ENCODE measurements around the gene INPP5D.
"Not testable (repeated sequence)": the region's sequence is repeated elsewhere in the genome, so short reads cannot be mapped to it uniquely, and the experiment has no call there.

The INPP5D gene

DNA sequence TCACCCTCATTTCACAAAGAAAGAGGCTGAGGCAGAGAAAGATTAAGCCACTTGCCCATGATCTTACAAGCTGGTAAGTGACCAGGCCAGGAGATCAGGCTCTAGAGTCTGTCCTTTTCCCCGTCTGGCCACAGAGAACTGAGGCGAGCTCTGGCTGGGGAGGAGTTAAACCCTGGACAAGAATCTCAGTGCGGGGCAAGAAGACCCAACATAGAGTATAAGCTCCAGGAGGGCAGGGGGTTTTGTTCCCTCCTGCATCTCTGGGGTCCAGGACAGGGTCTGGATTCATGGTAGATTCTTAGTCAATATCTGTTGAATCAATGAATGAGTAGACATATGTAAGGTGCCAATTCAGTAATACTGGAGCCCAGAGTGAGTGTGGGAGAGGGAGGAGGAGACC, 12.9 kb upstream of the INPP5D start:
- Histone ChIP-seq H3K9me3 (ENCODE audit: control insufficient read depth, low read length) (no peaks in the 10 kb centered on the region), H3K27me3 (replicated peaks; ENCODE audit: control insufficient read depth, insufficient read depth, low read length) (peaks cover 8% of the 10 kb centered on the region), H3K4me1 (ENCODE audit: control insufficient read depth, insufficient read depth, low read length) (no peaks in the 10 kb centered on the region), H3K4me3 (ENCODE audit: low read length) (no peak overlapping the region), H3K36me3 (ENCODE audit: control insufficient read depth, insufficient read depth, low read length, severe bottlenecking) (no peaks in the 10 kb centered on the region), H3K9ac (ENCODE audit: low read length) (no peak overlapping the region)
- no peak for DNase-seq (ENCODE audit: low read depth)

DNA sequence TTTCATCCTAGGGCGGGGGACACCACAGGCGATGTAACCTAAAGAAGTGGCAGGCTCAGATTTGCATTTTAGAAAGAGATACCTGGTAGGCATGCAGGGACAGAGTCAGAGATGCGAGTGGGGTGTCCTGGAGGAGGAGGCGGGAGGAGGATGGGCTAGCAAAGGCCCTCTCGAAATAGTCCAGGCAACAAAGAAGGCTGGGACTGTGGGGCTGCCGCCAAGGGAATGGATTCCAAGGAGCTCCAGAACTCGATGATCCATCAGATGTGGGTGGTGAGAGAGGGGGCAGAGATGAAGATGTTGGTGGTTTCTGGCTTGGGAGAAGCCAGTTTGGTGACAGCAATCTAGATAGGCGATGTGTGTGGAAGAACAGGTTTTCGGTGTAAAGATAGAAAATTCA, 12.5 kb upstream of the INPP5D start:
- H3K9me3 ChIP-seq (ENCODE audit: control insufficient read depth, low read length): no peaks in the 10 kb centered on the region
- H3K27me3 ChIP-seq (replicated peaks; ENCODE audit: control insufficient read depth, insufficient read depth, low read length): peaks cover 5% of the 10 kb centered on the region
- H3K9ac ChIP-seq (ENCODE audit: low read length): no peak overlapping the region
- H3K36me3 ChIP-seq (ENCODE audit: control insufficient read depth, insufficient read depth, low read length, severe bottlenecking): no peaks in the 10 kb centered on the region
- DNase-seq (ENCODE audit: low read depth): no peak
- no peak overlapping the region for H3K4me3 ChIP-seq (ENCODE audit: low read length)
- no peaks in the 10 kb centered on the region for H3K4me1 ChIP-seq (ENCODE audit: control insufficient read depth, insufficient read depth, low read length)

DNA sequence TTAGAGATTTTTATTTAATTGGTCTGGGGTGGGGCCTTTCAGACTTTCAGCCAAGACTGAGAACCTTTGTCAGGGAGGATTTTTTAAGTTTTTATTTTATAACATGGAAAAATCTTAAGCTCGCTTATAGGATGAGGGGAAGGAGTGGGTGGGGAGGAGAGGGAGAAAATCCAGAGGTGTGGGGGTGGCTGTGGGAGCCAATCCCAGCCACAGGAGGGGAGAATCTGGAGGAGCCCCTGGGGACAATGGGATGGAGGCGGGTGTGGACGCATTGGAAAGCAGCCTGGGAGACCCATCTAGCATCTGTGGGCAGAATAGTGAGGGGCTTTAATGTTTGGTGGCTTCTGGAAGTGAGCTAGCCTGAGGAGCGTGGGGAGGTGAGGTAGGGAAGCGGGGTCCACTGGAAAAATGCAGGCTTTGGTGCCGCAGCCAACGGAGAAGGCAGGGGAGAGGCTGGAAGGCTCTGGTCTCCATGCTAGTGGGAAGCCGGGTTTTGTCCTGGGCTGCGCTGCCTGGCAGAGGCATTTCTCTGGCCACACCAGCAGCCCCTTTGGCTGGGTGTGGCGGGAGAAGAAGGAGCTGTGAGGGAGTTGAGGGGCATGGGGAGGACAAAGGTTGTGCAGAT, 11.5 kb upstream of the INPP5D start:
- no peak for DNase-seq (ENCODE audit: low read depth)
- Histone ChIP-seq H3K27me3 (replicated peaks; ENCODE audit: control insufficient read depth, insufficient read depth, low read length) (peaks cover 5% of the 10 kb centered on the region), H3K36me3 (ENCODE audit: control insufficient read depth, insufficient read depth, low read length, severe bottlenecking) (no peaks in the 10 kb centered on the region), H3K4me3 (ENCODE audit: low read length) (no peak overlapping the region), H3K9me3 (ENCODE audit: control insufficient read depth, low read length) (no peaks in the 10 kb centered on the region), H3K4me1 (ENCODE audit: control insufficient read depth, insufficient read depth, low read length) (no peaks in the 10 kb centered on the region), H3K9ac (ENCODE audit: low read length) (no peak overlapping the region)

DNA sequence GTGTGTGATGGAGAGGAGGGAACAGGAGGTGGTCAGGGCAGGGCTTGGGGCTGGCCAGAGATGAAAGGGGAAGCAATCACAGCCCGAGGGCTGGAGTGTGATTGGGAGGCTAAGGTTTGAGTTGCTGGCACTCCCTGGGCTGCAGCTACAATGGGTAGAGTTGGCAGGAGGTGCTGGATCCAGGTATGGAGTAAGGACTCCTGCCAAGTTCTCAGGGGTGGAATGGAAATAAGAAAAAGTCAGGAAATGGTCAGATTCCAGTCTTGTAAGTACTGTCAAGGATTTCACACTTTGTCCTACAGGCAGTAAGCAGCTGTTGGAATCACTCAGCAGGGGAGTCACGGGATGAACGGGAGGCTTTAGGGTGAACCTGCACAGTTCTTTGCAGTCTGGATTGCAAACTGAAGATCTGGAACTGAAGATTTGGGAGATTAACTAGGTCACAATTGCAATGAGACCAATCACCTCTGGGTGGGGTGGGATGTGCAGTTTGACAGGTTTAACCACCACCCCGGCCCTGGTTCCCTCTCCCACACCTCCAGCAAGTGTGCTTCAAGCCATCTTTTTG, 10.9 kb upstream of the INPP5D start:
- Histone ChIP-seq H3K4me1 (ENCODE audit: control insufficient read depth, insufficient read depth, low read length) (no peaks in the 10 kb centered on the region), H3K4me3 (ENCODE audit: low read length) (no peak overlapping the region), H3K36me3 (ENCODE audit: control insufficient read depth, insufficient read depth, low read length, severe bottlenecking) (no peaks in the 10 kb centered on the region), H3K27me3 (replicated peaks; ENCODE audit: control insufficient read depth, insufficient read depth, low read length) (peaks cover 7% of the 10 kb centered on the region), H3K9me3 (ENCODE audit: control insufficient read depth, low read length) (no peaks in the 10 kb centered on the region), H3K9ac (ENCODE audit: low read length) (no peak overlapping the region)
- no peak for DNase-seq (ENCODE audit: low read depth)

DNA sequence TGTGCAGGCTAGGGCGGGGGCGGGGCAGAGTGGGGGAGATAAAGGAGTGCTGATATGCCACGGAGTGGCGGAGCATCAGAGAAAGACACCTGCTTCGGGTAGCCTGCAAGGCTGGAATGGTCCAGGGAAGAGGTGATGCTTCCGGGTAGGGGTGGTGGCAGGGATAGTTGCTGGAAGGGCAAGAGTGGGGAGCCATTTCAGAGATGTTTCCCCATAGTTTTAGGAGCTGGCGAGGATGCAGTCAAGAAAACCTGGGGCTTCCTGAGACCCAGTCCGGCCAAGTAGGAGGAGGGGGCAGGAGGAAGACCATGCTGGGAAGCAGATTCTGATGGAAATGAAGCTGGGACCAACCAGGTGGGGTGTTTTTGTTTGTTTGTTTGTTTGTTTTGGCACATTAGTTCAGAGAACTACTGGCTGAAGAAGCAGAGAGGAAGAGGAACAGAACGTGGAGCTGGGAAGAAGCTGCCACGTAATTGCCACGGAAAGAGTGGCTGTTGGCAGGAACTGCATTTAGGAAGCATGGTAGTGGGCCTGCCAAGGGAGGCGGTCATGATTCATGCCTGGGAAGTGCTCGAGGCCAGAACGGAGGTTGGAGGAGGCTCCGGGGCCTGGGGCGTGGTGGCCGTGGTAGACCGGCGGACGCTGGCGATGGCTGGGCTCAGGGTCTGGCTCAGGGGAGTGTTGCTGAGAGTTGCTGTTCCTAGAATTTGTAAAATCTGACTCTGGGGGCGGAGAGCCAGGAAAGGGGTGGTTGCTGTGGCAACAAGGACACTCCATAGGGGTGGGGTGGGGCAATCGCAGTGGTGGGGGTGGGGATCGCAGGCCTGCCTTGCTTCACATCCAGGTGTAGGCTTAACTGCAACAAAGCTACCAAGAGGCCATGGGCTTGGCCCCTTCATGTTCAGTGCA, 8.6 kb upstream of the INPP5D start:
- no peak for DNase-seq (ENCODE audit: low read depth)
- peaks cover 8% of the 10 kb centered on the region for H3K27me3 ChIP-seq (replicated peaks; ENCODE audit: control insufficient read depth, insufficient read depth, low read length)
- H3K9ac ChIP-seq (ENCODE audit: low read length): no peak overlapping the region
- no peaks in the 10 kb centered on the region for H3K36me3 ChIP-seq (ENCODE audit: control insufficient read depth, insufficient read depth, low read length, severe bottlenecking)
- H3K4me3 ChIP-seq (ENCODE audit: low read length): peak overlapping the region; percentile 33
- H3K4me1 ChIP-seq (ENCODE audit: control insufficient read depth, insufficient read depth, low read length): no peaks in the 10 kb centered on the region
- H3K9me3 ChIP-seq (ENCODE audit: control insufficient read depth, low read length): no peaks in the 10 kb centered on the region

DNA sequence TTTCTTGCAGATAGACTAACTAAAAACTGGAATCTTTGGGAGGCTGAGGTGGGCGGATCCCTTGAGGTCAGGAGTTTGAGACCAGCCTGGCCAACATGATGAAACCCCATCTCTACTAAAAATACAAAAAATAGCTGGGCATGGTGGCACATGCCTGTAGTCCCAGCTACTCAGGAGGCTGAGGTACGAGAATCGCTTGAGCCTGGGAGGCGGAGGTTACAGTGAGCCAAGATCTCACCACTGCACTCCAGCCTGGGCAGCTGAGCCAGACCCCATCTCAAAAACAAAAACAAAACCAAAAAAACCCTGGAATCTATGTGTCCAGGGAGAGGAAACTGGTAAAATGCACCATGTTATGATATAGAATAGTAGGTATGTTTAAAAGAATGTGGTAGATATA, 7.6 kb upstream of the INPP5D start:
- H3K36me3 ChIP-seq (ENCODE audit: control insufficient read depth, insufficient read depth, low read length, severe bottlenecking); H3K27me3 ChIP-seq (replicated peaks; ENCODE audit: control insufficient read depth, insufficient read depth, low read length); DNase-seq (ENCODE audit: low read depth); H3K9me3 ChIP-seq (ENCODE audit: control insufficient read depth, low read length); H3K9ac ChIP-seq (ENCODE audit: low read length); H3K4me1 ChIP-seq (ENCODE audit: control insufficient read depth, insufficient read depth, low read length); H3K4me3 ChIP-seq (ENCODE audit: low read length): not testable (repeated sequence)

DNA sequence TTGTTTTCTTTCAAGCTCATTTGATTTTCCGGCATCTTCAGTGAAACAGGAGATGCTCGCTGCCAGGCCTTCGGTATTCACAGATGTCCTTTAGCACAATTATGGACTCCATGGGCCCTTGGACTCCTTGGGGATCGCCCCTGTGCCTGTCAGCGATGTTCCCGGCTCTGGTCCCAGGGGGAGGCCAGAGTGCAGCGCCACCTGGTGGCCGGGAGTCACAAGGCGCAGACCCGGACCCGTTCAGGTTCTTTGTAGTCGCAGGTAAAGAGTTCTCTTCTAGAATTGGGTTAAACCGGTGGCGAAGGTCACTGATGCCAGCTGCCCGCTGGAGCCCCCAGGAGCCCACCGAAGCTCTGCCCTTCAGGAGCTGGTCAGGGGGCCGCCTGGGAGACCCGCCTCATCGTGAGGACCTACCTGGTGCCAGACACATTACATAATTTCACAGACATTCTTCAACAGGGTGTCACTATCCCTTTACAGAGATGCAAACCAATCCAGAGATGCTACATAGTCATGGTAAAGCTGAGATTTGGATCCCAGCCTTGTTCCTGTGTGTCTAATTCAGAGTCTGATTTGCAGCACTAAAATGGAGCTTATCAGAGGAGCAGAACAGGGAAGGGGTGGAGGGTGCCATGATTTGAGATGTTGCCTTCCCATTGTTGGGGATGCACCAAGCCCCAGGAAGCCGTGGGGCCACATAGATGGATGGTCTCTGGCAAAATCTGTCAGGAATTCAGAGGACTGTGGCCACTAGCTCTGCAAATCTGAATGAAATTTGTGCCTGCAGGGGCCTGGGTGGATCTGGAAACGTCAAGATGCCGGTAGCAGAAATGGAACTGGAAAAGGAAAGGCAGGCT, 6.0 kb upstream of the INPP5D start:
- DNase-seq (ENCODE audit: low read depth): peak; percentile 71
- no peaks in the 10 kb centered on the region for H3K36me3 ChIP-seq (ENCODE audit: control insufficient read depth, insufficient read depth, low read length, severe bottlenecking)
- no peaks in the 10 kb centered on the region for H3K4me1 ChIP-seq (ENCODE audit: control insufficient read depth, insufficient read depth, low read length)
- no peaks in the 10 kb centered on the region for H3K9me3 ChIP-seq (ENCODE audit: control insufficient read depth, low read length)
- no peak overlapping the region for H3K9ac ChIP-seq (ENCODE audit: low read length)
- peaks cover 8% of the 10 kb centered on the region for H3K27me3 ChIP-seq (replicated peaks; ENCODE audit: control insufficient read depth, insufficient read depth, low read length)
- no peak overlapping the region for H3K4me3 ChIP-seq (ENCODE audit: low read length)

DNA sequence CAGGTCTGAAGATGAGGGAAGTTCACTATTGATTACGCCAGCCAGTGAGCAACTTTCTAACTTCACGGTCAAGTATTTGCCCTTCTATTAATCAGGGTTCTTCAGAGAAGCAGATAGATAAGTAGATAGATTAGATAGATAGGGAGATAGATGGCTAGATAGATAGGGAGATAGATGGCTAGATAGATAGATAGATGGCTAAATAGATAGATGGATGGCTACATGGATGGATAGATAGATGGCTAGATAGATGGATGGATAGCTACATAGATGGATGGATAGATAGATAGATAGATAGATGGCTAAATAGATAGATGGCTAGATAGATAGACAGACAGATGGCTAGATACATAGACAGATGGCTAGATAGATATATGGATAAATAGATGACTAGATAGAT, 4.8 kb upstream of the INPP5D start:
- H3K36me3 ChIP-seq (ENCODE audit: control insufficient read depth, insufficient read depth, low read length, severe bottlenecking): no peaks in the 10 kb centered on the region
- no peak for DNase-seq (ENCODE audit: low read depth)
- no peaks in the 10 kb centered on the region for H3K9me3 ChIP-seq (ENCODE audit: control insufficient read depth, low read length)
- no peaks in the 10 kb centered on the region for H3K4me1 ChIP-seq (ENCODE audit: control insufficient read depth, insufficient read depth, low read length)
- H3K9ac ChIP-seq (ENCODE audit: low read length): no peak overlapping the region
- H3K4me3 ChIP-seq (ENCODE audit: low read length): no peak overlapping the region
- peaks cover 8% of the 10 kb centered on the region for H3K27me3 ChIP-seq (replicated peaks; ENCODE audit: control insufficient read depth, insufficient read depth, low read length)

DNA sequence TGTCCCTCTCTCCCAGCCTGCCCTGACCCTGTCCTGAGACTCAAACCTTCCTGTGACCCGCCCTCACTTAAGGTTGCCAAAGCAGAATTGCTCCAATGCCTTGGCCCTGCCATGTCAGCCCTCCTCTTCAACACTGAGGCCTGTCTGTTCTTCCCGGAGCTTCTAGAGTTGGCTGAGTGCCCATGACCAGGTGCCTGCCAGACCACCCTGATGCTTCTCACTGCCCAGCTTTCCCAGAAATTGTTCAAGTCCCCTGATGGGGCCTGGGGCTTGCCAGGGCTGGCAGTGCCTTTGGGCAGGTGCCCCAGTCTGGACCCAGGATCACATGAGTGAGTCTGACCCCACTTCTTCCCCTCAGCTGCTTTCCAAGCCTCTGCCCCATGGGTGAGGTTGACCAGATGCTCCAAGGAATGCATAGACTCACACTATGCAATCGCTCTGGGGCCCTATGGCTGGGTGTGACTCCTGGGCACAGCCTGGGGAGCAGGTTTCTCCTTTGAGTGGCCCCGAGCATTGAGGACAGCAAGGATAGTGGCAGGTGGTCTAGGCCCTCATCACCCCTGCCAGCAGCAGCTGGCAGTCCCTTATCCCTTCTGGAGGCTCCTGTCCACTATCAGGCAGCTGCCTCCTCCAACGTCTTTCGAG, 3.1 kb upstream of the INPP5D start:
- Histone ChIP-seq H3K9me3 (ENCODE audit: control insufficient read depth, low read length) (no peaks in the 10 kb centered on the region), H3K36me3 (ENCODE audit: control insufficient read depth, insufficient read depth, low read length, severe bottlenecking) (no peaks in the 10 kb centered on the region), H3K4me1 (ENCODE audit: control insufficient read depth, insufficient read depth, low read length) (no peaks in the 10 kb centered on the region), H3K4me3 (ENCODE audit: low read length) (no peak overlapping the region), H3K27me3 (replicated peaks; ENCODE audit: control insufficient read depth, insufficient read depth, low read length) (peaks cover 8% of the 10 kb centered on the region), H3K9ac (ENCODE audit: low read length) (no peak overlapping the region)
- no peak for DNase-seq (ENCODE audit: low read depth)

DNA sequence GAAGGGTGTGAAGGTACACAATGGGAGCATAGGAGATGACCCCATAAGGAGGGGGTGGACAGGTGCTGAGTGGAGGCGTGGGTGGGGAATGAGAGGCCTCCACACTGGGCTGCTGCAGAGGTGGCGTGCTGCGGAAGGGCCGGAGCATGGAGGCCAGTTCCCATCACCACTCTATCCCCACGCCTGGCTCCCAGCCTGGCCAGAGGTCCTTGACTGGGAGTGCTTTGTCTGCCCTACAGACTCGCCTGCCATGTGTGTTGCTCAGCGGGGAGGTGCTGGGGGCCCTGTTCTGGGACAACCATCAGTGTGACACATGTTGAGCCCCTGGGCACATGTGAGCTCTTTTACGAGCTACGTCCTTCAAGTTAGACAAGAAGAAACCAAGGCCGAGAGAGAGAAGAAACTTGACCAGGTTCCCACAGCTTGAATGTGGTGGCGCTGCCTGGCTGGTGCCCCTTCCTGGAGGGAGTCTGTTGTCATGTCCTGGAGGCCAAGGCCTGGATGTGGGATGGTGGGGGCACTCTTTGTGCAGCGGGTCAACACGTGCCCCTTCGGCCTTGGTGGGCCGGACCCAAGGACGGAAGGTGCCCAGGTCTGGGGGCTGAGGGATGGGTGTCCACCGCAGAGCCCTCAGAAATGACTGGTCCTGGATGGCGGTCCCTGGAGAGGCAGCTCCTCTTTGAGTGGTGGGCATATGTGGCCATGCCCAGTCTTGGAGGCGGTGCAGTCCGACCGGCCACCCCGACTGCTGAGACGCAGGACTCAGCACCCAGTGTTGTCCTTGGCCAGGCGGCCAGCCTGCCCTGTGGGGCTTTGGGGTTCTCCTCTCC, 1.2 kb upstream of the INPP5D start:
- H3K9ac ChIP-seq (ENCODE audit: low read length): no peak overlapping the region
- H3K27me3 ChIP-seq (replicated peaks; ENCODE audit: control insufficient read depth, insufficient read depth, low read length): peaks cover 6% of the 10 kb centered on the region
- no peak overlapping the region for H3K4me3 ChIP-seq (ENCODE audit: low read length)
- H3K36me3 ChIP-seq (ENCODE audit: control insufficient read depth, insufficient read depth, low read length, severe bottlenecking): no peaks in the 10 kb centered on the region
- H3K4me1 ChIP-seq (ENCODE audit: control insufficient read depth, insufficient read depth, low read length): no peaks in the 10 kb centered on the region
- DNase-seq (ENCODE audit: low read depth): no peak
- no peaks in the 10 kb centered on the region for H3K9me3 ChIP-seq (ENCODE audit: control insufficient read depth, low read length)

Data from adipocyte (in vitro differentiated cells).